ENCODE data around the gene AKAP3. TPM values are rescaled to one million over a fixed set of nuclear protein-coding genes. Genes with fewer than 3 reads are reported as not detected.

Gene AKAP3
- total and polyA plus RNA-seq, 4 donors = 0.21 to 2.0 (median 1.0) TPM

DNA sequence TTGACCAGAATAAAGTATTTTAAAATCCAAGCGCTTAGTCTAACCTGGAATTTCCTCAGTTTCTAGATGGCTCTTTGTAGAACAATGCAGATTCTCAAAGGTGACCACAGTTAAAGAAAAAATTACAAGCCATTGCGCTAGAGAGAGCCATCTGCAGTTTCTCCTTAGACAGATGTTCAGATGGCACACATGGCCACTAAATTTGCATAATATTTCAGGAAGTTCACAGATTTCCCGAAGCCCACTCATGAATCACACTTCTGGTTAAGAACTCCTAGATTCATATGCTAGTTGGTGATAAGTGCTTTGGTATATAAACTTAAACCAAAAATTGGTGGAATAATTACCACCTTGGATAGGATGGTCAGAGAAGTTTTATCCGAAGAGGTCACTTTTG lies 749 bp downstream of the AKAP3 start:
- Histone ChIP-seq H3K27ac (ENCODE audit: low read depth in 1 of 2, low read length in 2 of 2) (peak overlapping the region; percentile 76 to 80), H3K4me1 (ENCODE audit: control insufficient read depth in 4 of 4, insufficient read depth in 4 of 4, low read length in 3 of 4) (peaks cover 0 to 24% (median 22%) of the 10 kb centered on the region in 4 donors), H3K27me3 (ENCODE audit: control insufficient read depth in 4 of 4, insufficient read depth in 4 of 4, low read length in 3 of 4) (no peaks in the 10 kb centered on the region), H3K9me3 (ENCODE audit: control insufficient read depth in 4 of 4, low read length in 3 of 4) (no peaks in the 10 kb centered on the region), H3K9ac (ENCODE audit: low read depth in 1 of 2, low read length in 2 of 2) (peak overlapping the region; percentile 90 to 97), H3K4me3 (ENCODE audit: low read depth in 1 of 3, low read length in 3 of 3) (peak overlapping the region; percentile 79 to 99 (median 94)), H3K36me3 (ENCODE audit: control insufficient read depth in 4 of 4, insufficient read depth in 3 of 4, low read depth in 1 of 4, low read length in 3 of 4) (no peaks in the 10 kb centered on the region)
- TF ChIP-seq MAX (IDR thresholded peaks at IDR 0.05) (no peak), HNF4G (IDR thresholded peaks at IDR 0.05) (no peak), RAD21 (IDR thresholded peaks at IDR 0.05) (no peak), TAF1 (conservative IDR thresholded peaks at IDR 0.05) (no peak), ZBTB33 (IDR thresholded peaks at IDR 0.05) (no peak), EGR1 (IDR thresholded peaks at IDR 0.05; ENCODE audit: low read depth in 2 of 2) (no peak), YY1 (IDR thresholded peaks at IDR 0.05) (no peak), HNF4A (conservative IDR thresholded peaks at IDR 0.05) (no peak), JUND (IDR thresholded peaks at IDR 0.05) (no peak), GABPA (IDR thresholded peaks at IDR 0.05 in 1 of 2, conservative IDR thresholded peaks at IDR 0.05 in 1 of 2) (no peak), SP1 (IDR thresholded peaks at IDR 0.05) (no peak)
- TF ChIP-seq, protein P1, sequence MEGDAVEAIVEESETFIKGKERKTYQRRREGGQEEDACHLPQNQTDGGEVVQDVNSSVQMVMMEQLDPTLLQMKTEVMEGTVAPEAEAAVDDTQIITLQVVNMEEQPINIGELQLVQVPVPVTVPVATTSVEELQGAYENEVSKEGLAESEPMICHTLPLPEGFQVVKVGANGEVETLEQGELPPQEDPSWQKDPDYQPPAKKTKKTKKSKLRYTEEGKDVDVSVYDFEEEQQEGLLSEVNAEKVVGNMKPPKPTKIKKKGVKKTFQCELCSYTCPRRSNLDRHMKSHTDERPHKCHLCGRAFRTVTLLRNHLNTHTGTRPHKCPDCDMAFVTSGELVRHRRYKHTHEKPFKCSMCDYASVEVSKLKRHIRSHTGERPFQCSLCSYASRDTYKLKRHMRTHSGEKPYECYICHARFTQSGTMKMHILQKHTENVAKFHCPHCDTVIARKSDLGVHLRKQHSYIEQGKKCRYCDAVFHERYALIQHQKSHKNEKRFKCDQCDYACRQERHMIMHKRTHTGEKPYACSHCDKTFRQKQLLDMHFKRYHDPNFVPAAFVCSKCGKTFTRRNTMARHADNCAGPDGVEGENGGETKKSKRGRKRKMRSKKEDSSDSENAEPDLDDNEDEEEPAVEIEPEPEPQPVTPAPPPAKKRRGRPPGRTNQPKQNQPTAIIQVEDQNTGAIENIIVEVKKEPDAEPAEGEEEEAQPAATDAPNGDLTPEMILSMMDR (IDR thresholded peaks at IDR 0.05; ENCODE audit: low read depth, low read length, missing input control) = no peak
- TF ChIP-seq, protein P2, sequence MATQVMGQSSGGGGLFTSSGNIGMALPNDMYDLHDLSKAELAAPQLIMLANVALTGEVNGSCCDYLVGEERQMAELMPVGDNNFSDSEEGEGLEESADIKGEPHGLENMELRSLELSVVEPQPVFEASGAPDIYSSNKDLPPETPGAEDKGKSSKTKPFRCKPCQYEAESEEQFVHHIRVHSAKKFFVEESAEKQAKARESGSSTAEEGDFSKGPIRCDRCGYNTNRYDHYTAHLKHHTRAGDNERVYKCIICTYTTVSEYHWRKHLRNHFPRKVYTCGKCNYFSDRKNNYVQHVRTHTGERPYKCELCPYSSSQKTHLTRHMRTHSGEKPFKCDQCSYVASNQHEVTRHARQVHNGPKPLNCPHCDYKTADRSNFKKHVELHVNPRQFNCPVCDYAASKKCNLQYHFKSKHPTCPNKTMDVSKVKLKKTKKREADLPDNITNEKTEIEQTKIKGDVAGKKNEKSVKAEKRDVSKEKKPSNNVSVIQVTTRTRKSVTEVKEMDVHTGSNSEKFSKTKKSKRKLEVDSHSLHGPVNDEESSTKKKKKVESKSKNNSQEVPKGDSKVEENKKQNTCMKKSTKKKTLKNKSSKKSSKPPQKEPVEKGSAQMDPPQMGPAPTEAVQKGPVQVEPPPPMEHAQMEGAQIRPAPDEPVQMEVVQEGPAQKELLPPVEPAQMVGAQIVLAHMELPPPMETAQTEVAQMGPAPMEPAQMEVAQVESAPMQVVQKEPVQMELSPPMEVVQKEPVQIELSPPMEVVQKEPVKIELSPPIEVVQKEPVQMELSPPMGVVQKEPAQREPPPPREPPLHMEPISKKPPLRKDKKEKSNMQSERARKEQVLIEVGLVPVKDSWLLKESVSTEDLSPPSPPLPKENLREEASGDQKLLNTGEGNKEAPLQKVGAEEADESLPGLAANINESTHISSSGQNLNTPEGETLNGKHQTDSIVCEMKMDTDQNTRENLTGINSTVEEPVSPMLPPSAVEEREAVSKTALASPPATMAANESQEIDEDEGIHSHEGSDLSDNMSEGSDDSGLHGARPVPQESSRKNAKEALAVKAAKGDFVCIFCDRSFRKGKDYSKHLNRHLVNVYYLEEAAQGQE (IDR thresholded peaks at IDR 0.05) = no peak
- WGBS = 36% methylated on average over 4 of the region's 4 CpGs
- no peak for DNase-seq (ENCODE audit: low spot score)

DNA sequence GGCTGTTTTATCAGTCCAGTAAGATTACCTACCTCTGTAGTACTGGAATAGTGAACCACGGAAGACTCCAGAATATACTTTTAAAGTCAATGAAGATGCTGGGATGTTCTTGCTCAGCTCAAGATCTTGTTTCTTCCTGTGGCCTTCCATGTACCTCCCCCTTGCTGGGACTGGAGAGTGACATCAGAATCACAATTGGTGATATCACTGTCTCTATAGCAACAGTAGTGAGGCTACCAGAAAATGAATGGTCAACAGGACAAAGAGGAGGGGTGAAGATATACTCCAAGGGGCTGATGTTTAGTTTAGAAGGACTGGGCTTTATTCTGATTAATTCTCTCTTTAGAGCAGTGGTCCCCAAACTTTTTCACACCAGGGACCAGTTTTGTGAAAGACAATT lies 3.8 kb downstream of the AKAP3 start:
- peaks cover 0 to 15% (median 13%) of the 10 kb centered on the region in 4 donors for H3K4me1 ChIP-seq (ENCODE audit: control insufficient read depth in 4 of 4, insufficient read depth in 4 of 4, low read length in 3 of 4)
- H3K36me3 ChIP-seq (ENCODE audit: control insufficient read depth in 4 of 4, insufficient read depth in 3 of 4, low read depth in 1 of 4, low read length in 3 of 4) = no peaks in the 10 kb centered on the region
- no peak overlapping the region for H3K27ac ChIP-seq (ENCODE audit: low read depth in 1 of 2, low read length in 2 of 2)
- H3K27me3 ChIP-seq (ENCODE audit: control insufficient read depth in 4 of 4, insufficient read depth in 4 of 4, low read length in 3 of 4) = no peaks in the 10 kb centered on the region
- no peak overlapping the region for H3K4me3 ChIP-seq (ENCODE audit: low read depth in 1 of 3, low read length in 3 of 3)
- H3K9me3 ChIP-seq (ENCODE audit: control insufficient read depth in 4 of 4, low read length in 3 of 4) = no peaks in the 10 kb centered on the region
- no peak overlapping the region for H3K9ac ChIP-seq (ENCODE audit: low read depth in 1 of 2, low read length in 2 of 2)
- no peak for DNase-seq (ENCODE audit: low spot score)
- WGBS = 95% methylated on average over 1 of the region's 1 CpG
- no peak for TF ChIP-seq HNF4A (conservative IDR thresholded peaks at IDR 0.05)
- TF ChIP-seq HNF4G (IDR thresholded peaks at IDR 0.05) = no peak
- TF ChIP-seq RAD21 (IDR thresholded peaks at IDR 0.05) = no peak
- TF ChIP-seq, protein P2 (IDR thresholded peaks at IDR 0.05) = no peak
- TF ChIP-seq YY1 (IDR thresholded peaks at IDR 0.05) = no peak
- TF ChIP-seq, protein P3, sequence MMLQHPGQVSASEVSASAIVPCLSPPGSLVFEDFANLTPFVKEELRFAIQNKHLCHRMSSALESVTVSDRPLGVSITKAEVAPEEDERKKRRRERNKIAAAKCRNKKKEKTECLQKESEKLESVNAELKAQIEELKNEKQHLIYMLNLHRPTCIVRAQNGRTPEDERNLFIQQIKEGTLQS (IDR thresholded peaks at IDR 0.05) = no peak
- TF ChIP-seq RXRA (IDR thresholded peaks at IDR 0.05) = no peak
- TF ChIP-seq FOXA1 (IDR thresholded peaks at IDR 0.05) = no peak
- no peak for TF ChIP-seq NR2F2 (IDR thresholded peaks at IDR 0.05)
- no peak for TF ChIP-seq FOXA2 (IDR thresholded peaks at IDR 0.05)
- TF ChIP-seq TAF1 (conservative IDR thresholded peaks at IDR 0.05) = no peak
- TF ChIP-seq SP1 (IDR thresholded peaks at IDR 0.05) = no peak
- TF ChIP-seq, protein P1 (IDR thresholded peaks at IDR 0.05; ENCODE audit: low read depth, low read length, missing input control) = no peak

All from liver (tissue), 9 donors.